ENCODE measurements around the gene INTS15. TPM values are rescaled to one million over a fixed set of nuclear protein-coding genes. Genes with fewer than 3 reads are reported as not detected.

The INTS15 gene
- polyA plus RNA-seq, 1 donor from 2014 or later = 36.2 TPM

DNA sequence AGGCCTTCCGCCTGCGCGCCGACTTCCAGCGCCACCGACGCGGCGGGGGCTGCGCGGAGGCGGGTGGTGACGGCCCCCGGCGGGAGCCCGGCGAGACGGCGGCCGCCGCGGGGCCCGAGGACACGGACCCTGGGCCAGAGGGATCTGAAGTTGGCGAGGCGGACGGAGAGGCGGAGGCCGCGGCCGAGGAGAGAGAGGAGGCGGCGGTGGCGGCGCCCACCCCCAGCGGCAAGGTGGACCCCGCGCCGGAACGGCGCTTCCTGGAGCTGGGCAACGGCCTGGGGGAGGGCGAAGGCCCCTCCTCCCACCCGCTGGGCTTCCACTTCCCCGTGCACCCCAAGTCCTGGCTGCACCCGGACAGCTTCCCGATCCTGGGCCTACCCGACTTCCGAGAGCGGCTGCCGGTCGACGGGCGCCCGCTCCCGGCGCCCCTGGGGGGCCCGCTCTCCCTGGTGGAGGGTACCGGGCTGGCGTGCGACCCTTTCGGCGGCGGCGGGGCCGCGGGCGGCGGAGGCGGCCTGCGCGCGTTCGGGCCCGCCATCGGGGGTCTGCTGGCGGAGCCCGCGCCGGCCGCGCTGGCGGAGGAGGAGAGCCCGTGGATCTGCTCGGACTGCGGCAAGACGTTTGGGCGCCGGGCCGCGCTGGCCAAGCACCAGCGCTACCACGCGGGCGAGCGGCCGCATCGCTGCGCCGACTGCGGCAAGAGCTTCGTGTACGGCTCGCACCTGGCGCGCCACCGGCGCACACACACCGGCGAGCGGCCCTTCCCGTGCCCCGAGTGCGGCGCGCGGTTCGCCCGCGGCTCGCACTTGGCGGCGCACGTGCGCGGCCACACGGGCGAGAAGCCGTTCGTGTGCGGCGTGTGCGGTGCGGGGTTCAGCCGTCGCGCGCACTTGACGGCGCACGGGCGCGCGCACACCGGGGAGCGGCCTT is 63.5 kb downstream of the INTS15 start:
- no peak overlapping the region for H2AFZ ChIP-seq (ENCODE audit: low read depth, low read length)
- peaks cover 9% of the 10 kb centered on the region for H3K9me3 ChIP-seq (ENCODE audit: low read length)
- H3K27ac ChIP-seq (ENCODE audit: low read length) = no peak overlapping the region
- H3K36me3 ChIP-seq (ENCODE audit: insufficient read depth, low read length) = peaks cover 29% of the 10 kb centered on the region
- no peaks in the 10 kb centered on the region for H4K20me1 ChIP-seq (ENCODE audit: insufficient read depth)
- H3K27me3 ChIP-seq (ENCODE audit: insufficient read depth, low read depth, low read length) = no peaks in the 10 kb centered on the region
- H3K4me3 ChIP-seq (ENCODE audit: low read length) = no peak overlapping the region
- no peak overlapping the region for H3K9ac ChIP-seq (ENCODE audit: low read length)
- no peaks in the 10 kb centered on the region for H3K9me2 ChIP-seq (ENCODE audit: insufficient read depth, low read length)
- no peaks in the 10 kb centered on the region for H3F3A ChIP-seq (ENCODE audit: insufficient read depth, low read length, poor library complexity, severe bottlenecking)
- TF ChIP-seq MXI1 (conservative IDR thresholded peaks at IDR 0.05; ENCODE audit: poor library complexity, severe bottlenecking) = no peak
- no peak for TF ChIP-seq SMC3 (conservative IDR thresholded peaks at IDR 0.05; ENCODE audit: poor library complexity)
- TF ChIP-seq, protein P1, sequence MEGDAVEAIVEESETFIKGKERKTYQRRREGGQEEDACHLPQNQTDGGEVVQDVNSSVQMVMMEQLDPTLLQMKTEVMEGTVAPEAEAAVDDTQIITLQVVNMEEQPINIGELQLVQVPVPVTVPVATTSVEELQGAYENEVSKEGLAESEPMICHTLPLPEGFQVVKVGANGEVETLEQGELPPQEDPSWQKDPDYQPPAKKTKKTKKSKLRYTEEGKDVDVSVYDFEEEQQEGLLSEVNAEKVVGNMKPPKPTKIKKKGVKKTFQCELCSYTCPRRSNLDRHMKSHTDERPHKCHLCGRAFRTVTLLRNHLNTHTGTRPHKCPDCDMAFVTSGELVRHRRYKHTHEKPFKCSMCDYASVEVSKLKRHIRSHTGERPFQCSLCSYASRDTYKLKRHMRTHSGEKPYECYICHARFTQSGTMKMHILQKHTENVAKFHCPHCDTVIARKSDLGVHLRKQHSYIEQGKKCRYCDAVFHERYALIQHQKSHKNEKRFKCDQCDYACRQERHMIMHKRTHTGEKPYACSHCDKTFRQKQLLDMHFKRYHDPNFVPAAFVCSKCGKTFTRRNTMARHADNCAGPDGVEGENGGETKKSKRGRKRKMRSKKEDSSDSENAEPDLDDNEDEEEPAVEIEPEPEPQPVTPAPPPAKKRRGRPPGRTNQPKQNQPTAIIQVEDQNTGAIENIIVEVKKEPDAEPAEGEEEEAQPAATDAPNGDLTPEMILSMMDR (IDR thresholded peaks at IDR 0.05; ENCODE audit: poor library complexity, severe bottlenecking) = no peak
- H3K4me2 ChIP-seq (ENCODE audit: low read length) = no peak overlapping the region
- no peaks in the 10 kb centered on the region for H3K79me2 ChIP-seq (replicated peaks; ENCODE audit: insufficient read depth, low read length)

DNA sequence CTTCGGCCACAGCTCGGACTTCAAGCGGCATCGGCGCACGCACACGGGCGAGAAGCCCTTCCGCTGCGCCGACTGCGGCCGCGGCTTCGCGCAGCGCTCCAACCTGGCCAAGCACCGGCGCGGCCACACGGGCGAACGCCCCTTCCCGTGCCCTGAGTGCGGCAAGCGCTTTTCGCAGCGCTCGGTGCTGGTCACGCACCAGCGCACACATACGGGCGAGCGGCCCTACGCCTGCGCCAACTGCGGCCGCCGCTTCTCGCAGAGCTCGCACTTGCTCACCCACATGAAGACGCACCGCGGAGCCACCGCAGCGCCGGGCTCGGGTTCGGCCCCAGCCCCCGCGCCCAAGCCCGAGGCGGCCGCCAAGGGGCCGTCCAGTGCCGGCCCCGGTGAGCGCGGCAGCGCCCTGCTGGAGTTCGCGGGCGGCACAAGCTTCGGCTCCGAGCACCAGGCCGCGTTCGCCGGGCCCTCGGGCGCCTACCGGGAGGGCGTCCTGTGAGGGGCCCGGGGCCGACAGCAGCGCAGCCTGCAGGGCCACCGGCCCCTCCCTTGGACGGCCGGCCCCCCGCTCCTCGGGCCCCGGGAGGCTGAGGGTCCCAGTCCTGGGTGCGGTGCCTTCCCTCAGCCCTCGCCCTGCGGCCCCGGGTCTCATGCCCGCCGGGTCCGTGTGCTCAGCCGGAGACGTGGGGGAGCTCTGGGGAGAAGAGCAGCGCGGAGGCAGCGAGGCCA is 64.5 kb downstream of the INTS15 start:
- TF ChIP-seq SMC3 (conservative IDR thresholded peaks at IDR 0.05; ENCODE audit: poor library complexity) (no peak), POLR2AphosphoS5 (IDR thresholded peaks at IDR 0.05) (no peak), RAD21 (conservative IDR thresholded peaks at IDR 0.05) (no peak), EP300 (conservative IDR thresholded peaks at IDR 0.05; ENCODE audit: poor library complexity, severe bottlenecking) (no peak), MXI1 (conservative IDR thresholded peaks at IDR 0.05; ENCODE audit: poor library complexity, severe bottlenecking) (no peak), TAF1 (IDR thresholded peaks at IDR 0.05; ENCODE audit: low read depth) (no peak), EZH2 (IDR thresholded peaks at IDR 0.05; ENCODE audit: borderline replicate concordance, insufficient read depth, low read length, poor library complexity, severe bottlenecking) (no peak), REST (IDR thresholded peaks at IDR 0.05; ENCODE audit: borderline replicate concordance) (no peak)
- TF ChIP-seq, protein P1 (IDR thresholded peaks at IDR 0.05; ENCODE audit: poor library complexity, severe bottlenecking) = no peak
- H3K9me2 ChIP-seq (ENCODE audit: insufficient read depth, low read length) = no peaks in the 10 kb centered on the region
- no peaks in the 10 kb centered on the region for H3F3A ChIP-seq (ENCODE audit: insufficient read depth, low read length, poor library complexity, severe bottlenecking)
- no peak overlapping the region for H3K4me2 ChIP-seq (ENCODE audit: low read length)
- H4K20me1 ChIP-seq (ENCODE audit: insufficient read depth) = no peaks in the 10 kb centered on the region
- no peak overlapping the region for H3K27ac ChIP-seq (ENCODE audit: low read length)
- peaks cover 9% of the 10 kb centered on the region for H3K9me3 ChIP-seq (ENCODE audit: low read length)
- H3K36me3 ChIP-seq (ENCODE audit: insufficient read depth, low read length) = peaks cover 29% of the 10 kb centered on the region
- H3K4me3 ChIP-seq (ENCODE audit: low read length) = no peak overlapping the region
- H3K9ac ChIP-seq (ENCODE audit: low read length) = no peak overlapping the region
- H2AFZ ChIP-seq (ENCODE audit: low read depth, low read length) = no peak overlapping the region
- H3K27me3 ChIP-seq (ENCODE audit: insufficient read depth, low read depth, low read length) = no peaks in the 10 kb centered on the region
- no peaks in the 10 kb centered on the region for H3K79me2 ChIP-seq (replicated peaks; ENCODE audit: insufficient read depth, low read length)
